ENCODE data around the gene CCHCR1. TPM values are rescaled to one million over a fixed set of nuclear protein-coding genes. Genes with fewer than 3 reads are reported as not detected.

CCHCR1 gene
- total RNA-seq, 6 experiments from 2014 or later = 12.0 to 24.3 (median 23.5) TPM

DNA sequence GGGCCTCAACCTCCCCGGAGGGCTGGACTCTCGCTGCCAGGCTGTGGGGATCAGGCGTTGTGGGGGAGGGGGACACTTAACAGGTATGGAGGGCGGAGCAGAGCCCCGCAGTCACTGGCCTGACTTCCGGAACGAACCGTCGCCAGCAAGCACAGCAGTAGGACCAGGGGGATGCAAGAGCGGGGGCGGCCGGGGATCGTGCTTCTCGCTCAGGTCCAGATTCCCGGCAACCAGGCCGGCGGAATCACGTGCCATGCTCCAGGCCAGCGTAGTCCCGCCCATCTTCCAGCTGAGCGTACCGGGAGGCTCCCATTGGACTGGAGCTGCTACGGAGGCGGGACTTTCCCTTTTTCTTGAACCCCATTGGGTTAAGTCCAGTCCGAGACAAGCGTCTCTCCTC is 22.9 kb upstream of the CCHCR1 start:
- no peak for DNase-seq
- Mint-ChIP-seq H3K27me3 (ENCODE audit: insufficient read depth) (peaks cover 7% of the 10 kb centered on the region), H3K36me3 (ENCODE audit: low read depth) (no peaks in the 10 kb centered on the region), H3K4me1 (ENCODE audit: low read depth) (peaks cover 31% of the 10 kb centered on the region), H3K27ac (no peak overlapping the region), H3K9me3 (no peaks in the 10 kb centered on the region), H3K4me3 (no peak overlapping the region)
- TF ChIP-seq, protein P1, sequence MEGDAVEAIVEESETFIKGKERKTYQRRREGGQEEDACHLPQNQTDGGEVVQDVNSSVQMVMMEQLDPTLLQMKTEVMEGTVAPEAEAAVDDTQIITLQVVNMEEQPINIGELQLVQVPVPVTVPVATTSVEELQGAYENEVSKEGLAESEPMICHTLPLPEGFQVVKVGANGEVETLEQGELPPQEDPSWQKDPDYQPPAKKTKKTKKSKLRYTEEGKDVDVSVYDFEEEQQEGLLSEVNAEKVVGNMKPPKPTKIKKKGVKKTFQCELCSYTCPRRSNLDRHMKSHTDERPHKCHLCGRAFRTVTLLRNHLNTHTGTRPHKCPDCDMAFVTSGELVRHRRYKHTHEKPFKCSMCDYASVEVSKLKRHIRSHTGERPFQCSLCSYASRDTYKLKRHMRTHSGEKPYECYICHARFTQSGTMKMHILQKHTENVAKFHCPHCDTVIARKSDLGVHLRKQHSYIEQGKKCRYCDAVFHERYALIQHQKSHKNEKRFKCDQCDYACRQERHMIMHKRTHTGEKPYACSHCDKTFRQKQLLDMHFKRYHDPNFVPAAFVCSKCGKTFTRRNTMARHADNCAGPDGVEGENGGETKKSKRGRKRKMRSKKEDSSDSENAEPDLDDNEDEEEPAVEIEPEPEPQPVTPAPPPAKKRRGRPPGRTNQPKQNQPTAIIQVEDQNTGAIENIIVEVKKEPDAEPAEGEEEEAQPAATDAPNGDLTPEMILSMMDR (IDR thresholded peaks at IDR 0.05) = no peak

DNA sequence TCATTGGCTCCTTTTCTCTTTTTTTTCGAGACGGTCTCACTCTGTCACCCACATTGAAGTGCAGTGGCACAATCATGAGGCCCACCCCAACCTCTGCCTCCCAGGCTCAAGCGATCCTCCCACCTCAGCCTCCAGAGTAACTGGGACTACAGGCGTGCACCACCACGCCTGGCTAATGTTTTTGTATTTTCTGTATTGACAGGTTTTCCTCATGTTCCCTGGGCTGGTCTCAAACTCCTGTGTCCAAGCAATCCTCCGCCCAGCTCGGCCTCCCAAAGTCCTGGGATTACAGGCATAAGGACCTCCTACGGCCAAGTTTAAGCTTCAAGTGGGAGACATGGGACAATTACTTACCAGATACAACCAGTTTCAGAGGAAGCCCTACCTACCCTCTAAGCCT is 22.3 kb upstream of the CCHCR1 start:
- no peak for DNase-seq
- Mint-ChIP-seq H3K4me3 (no peak overlapping the region), H3K4me1 (ENCODE audit: low read depth) (peaks cover 31% of the 10 kb centered on the region), H3K27me3 (ENCODE audit: insufficient read depth) (peaks cover 7% of the 10 kb centered on the region), H3K27ac (no peak overlapping the region), H3K9me3 (no peaks in the 10 kb centered on the region), H3K36me3 (ENCODE audit: low read depth) (no peaks in the 10 kb centered on the region)
- TF ChIP-seq, protein P1 (IDR thresholded peaks at IDR 0.05) = no peak

DNA sequence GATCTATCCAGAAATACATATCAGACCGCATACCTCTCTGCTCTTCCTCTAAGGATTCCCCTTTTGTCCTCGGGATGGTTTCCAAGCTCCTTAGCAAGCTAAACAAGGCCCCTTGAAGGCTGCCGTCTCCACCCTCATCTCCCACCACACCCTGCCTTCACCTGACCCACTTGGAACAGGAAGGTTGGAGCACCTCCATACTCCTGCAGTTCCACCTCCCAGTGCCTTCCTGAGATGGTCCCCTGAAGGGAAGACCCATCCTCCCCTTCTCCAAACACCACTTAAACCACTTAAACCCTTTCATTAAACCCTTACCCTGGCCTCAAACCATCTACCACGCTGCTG is 21.4 kb upstream of the CCHCR1 start:
- no peak for DNase-seq
- no peak overlapping the region for H3K4me3 Mint-ChIP-seq
- TF ChIP-seq, protein P1 (IDR thresholded peaks at IDR 0.05) = no peak
- H3K27ac Mint-ChIP-seq = no peak overlapping the region
- no peaks in the 10 kb centered on the region for H3K36me3 Mint-ChIP-seq (ENCODE audit: low read depth)
- no peaks in the 10 kb centered on the region for H3K9me3 Mint-ChIP-seq
- H3K27me3 Mint-ChIP-seq (ENCODE audit: insufficient read depth) = peaks cover 7% of the 10 kb centered on the region
- H3K4me1 Mint-ChIP-seq (ENCODE audit: low read depth) = peaks cover 29% of the 10 kb centered on the region

DNA sequence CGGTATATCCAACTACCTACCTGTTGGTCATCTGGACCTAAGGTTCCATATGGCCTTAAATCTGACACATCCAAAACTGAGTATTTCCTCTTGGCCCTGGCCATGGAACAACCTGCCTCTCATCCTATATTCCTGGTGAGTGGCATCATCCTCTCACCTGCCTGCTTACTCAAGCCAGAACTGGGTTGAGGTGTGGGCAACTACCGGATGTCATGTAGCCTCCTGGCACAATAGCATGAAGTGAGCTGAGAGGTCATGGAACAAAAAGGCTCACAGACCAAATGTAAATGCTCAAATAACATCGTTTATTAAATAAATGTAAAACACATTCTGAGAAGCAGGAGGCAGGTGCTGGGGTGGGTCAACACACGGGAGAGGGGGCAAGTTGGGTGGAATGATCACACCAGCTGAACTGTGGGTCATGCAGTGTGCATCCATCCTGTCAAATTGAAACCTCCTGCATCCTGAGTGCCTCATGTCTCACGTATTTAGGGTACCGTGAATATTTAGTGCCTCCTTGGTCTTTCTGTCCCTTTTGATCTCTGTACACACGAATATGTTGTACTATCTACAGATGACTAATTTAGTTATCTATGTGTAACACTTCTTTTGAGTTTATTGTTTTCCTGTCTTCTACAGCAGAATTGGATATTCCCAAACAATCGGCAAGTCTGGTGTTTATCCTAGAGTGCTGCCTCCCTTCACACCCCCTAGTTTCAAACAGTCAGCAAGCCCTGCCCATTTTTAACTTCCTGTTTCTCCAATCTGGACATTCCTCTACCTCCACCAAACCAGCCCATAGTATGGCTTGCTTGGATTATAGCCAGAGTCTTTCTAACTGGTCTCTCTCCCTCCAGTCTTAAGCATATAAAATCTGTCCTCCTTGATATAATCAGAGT is 20.8 kb upstream of the CCHCR1 start:
- DNase-seq = no peak
- TF ChIP-seq, protein P1 (IDR thresholded peaks at IDR 0.05) = no peak
- Mint-ChIP-seq H3K27me3 (ENCODE audit: insufficient read depth) (peaks cover 7% of the 10 kb centered on the region), H3K27ac (no peak overlapping the region), H3K9me3 (no peaks in the 10 kb centered on the region), H3K4me1 (ENCODE audit: low read depth) (peaks cover 33% of the 10 kb centered on the region), H3K4me3 (no peak overlapping the region), H3K36me3 (ENCODE audit: low read depth) (no peaks in the 10 kb centered on the region)

DNA sequence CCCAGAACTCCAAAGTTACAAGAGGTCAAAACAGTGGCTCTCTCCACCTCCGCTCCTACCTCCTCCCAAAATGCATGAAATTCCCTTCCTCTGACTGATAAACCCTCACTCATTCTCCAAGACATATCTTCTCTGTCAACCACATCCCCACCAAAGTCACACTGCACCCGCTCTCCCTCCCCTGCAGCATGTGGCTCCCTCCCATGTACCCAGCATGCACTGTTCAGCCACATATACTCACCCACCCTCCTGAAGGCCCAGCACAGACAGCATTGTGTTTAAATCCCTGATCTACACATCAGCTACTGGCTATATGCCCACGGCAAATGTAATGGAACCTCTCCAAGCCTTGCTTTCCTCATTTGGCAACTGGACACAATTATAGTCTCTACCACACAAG is 18.4 kb upstream of the CCHCR1 start:
- Mint-ChIP-seq H3K4me3 (no peak overlapping the region), H3K4me1 (ENCODE audit: low read depth) (peaks cover 36% of the 10 kb centered on the region), H3K9me3 (no peaks in the 10 kb centered on the region), H3K27me3 (ENCODE audit: insufficient read depth) (peaks cover 7% of the 10 kb centered on the region), H3K27ac (peak overlapping the region; percentile 30), H3K36me3 (ENCODE audit: low read depth) (no peaks in the 10 kb centered on the region)
- peak; percentile 50 for DNase-seq
- TF ChIP-seq, protein P1 (IDR thresholded peaks at IDR 0.05) = no peak
